Endothelial cell (in vitro differentiated cells): ENCODE measurements around the gene ZDHHC3. TPM values are rescaled to one million over a fixed set of nuclear protein-coding genes. Genes with fewer than 3 reads are reported as not detected.
"Not testable (repeated sequence)": the region's sequence is repeated elsewhere in the genome, so short reads cannot be mapped to it uniquely, and the experiment has no call there.

ENCODE experiments used
- DNase-seq: peaks from one replicate; pipeline ENCODE4 v3.0.0; 2021; ENCODE audit warnings: low spot score
- H3K27ac Mint-ChIP-seq: one replicate; pipeline ENCODE4 v1.8.0; 2021; ENCODE audit warnings: mixed read lengths, inconsistent platforms; ENCODE audit not compliant: unreplicated experiment
- H3K27me3 Mint-ChIP-seq: one replicate; pipeline ENCODE4 v1.8.0; 2021; ENCODE audit warnings: mild to moderate bottlenecking, moderate library complexity, mixed read lengths, inconsistent platforms; ENCODE audit not compliant: unreplicated experiment
- H3K36me3 Mint-ChIP-seq: one replicate; pipeline ENCODE4 v1.8.0; 2021; ENCODE audit warnings: mild to moderate bottlenecking, low read depth, mixed read lengths, inconsistent platforms; ENCODE audit not compliant: unreplicated experiment
- H3K4me1 Mint-ChIP-seq: one replicate; pipeline ENCODE4 v1.8.0; 2021; ENCODE audit warnings: mild to moderate bottlenecking, mixed read lengths, inconsistent platforms; ENCODE audit not compliant: unreplicated experiment
- H3K4me3 Mint-ChIP-seq: one replicate; pipeline ENCODE4 v1.8.0; 2021; ENCODE audit warnings: mild to moderate bottlenecking, mixed read lengths, inconsistent platforms; ENCODE audit not compliant: unreplicated experiment
- H3K9me3 Mint-ChIP-seq: one replicate; pipeline ENCODE4 v1.8.0; 2021; ENCODE audit warnings: mixed read lengths, inconsistent platforms; ENCODE audit not compliant: unreplicated experiment
- CTCF ChIP-seq: fragments of 200-600 bp; sonication (generic); IDR thresholded peaks from one replicate; pipeline ENCODE4 v1.5.0; 2021; ENCODE audit warnings: antibody characterized with exemption; ENCODE audit not compliant: unreplicated experiment
- total RNA-seq: library from RNA; stranded (reverse); fragmentation: NEBNext Ultra II Directional; extraction: Animal tissue kit (Norgen Biotek cat#: 25700); gene quantifications from one replicate; pipeline ENCODE4 v1.2.1, GENCODE V29; 2021; ENCODE audit not compliant: unreplicated experiment

Gene ZDHHC3
- total RNA-seq, 1 donor from 2014 or later = 135 TPM

GRCh38 chr3:44955917-44956316 lies 20.1 kb downstream of the ZDHHC3 start:
- no peak for DNase-seq
- Mint-ChIP-seq H3K36me3 (peaks cover 22% of the 10 kb centered on the region), H3K27ac (no peak overlapping the region), H3K4me1 (peaks cover 9% of the 10 kb centered on the region), H3K27me3 (peaks cover 2% of the 10 kb centered on the region), H3K9me3 (no peaks in the 10 kb centered on the region), H3K4me3 (no peak overlapping the region)
- TF ChIP-seq CTCF = no peak

GRCh38 chr3:44954962-44955361 lies 21.0 kb downstream of the ZDHHC3 start:
- TF ChIP-seq CTCF = no peak
- DNase-seq = no peak
- Mint-ChIP-seq H3K27ac (no peak overlapping the region), H3K9me3 (no peaks in the 10 kb centered on the region), H3K4me3 (no peak overlapping the region), H3K27me3 (peaks cover 2% of the 10 kb centered on the region), H3K36me3 (peaks cover 22% of the 10 kb centered on the region), H3K4me1 (peaks cover 9% of the 10 kb centered on the region)

- Mint-ChIP-seq H3K27ac (no peak overlapping the region), H3K4me1 (peaks cover 9% of the 10 kb centered on the region), H3K27me3 (peaks cover 2% of the 10 kb centered on the region), H3K36me3 (peaks cover 22% of the 10 kb centered on the region), H3K9me3 (no peaks in the 10 kb centered on the region), H3K4me3 (no peak overlapping the region)
- no peak for TF ChIP-seq CTCF
- no peak for DNase-seq
These were observed 21.7 kb downstream of the ZDHHC3 start for GRCh38 chr3:44954304-44954703.

GRCh38 chr3:44952689-44953088 lies 23.3 kb downstream of the ZDHHC3 start:
- TF ChIP-seq CTCF = no peak
- H3K4me1 Mint-ChIP-seq = peaks cover 9% of the 10 kb centered on the region
- no peak for DNase-seq
- peak overlapping the region; percentile 64 for H3K4me3 Mint-ChIP-seq
- no peak overlapping the region for H3K27ac Mint-ChIP-seq
- peaks cover 26% of the 10 kb centered on the region for H3K36me3 Mint-ChIP-seq
- no peaks in the 10 kb centered on the region for H3K9me3 Mint-ChIP-seq
- H3K27me3 Mint-ChIP-seq = peaks cover 2% of the 10 kb centered on the region

GRCh38 chr3:44950275-44950734 lies 25.7 kb downstream of the ZDHHC3 start:
- H3K4me1 Mint-ChIP-seq = peaks cover 9% of the 10 kb centered on the region
- H3K27me3 Mint-ChIP-seq = peaks cover 4% of the 10 kb centered on the region
- no peak for TF ChIP-seq CTCF
- peaks cover 6% of the 10 kb centered on the region for H3K9me3 Mint-ChIP-seq
- H3K4me3 Mint-ChIP-seq = no peak overlapping the region
- DNase-seq = no peak
- no peak overlapping the region for H3K27ac Mint-ChIP-seq
- H3K36me3 Mint-ChIP-seq = peaks cover 28% of the 10 kb centered on the region

GRCh38 chr3:44949770-44950169 lies 26.2 kb downstream of the ZDHHC3 start:
- H3K9me3 Mint-ChIP-seq, DNase-seq, H3K27me3 Mint-ChIP-seq, H3K4me1 Mint-ChIP-seq, H3K4me3 Mint-ChIP-seq, H3K27ac Mint-ChIP-seq: not testable (repeated sequence)
- H3K36me3 Mint-ChIP-seq = peaks cover 28% of the 10 kb centered on the region
